Hematopoietic multipotent progenitor cell treated with erythropoietin and hydrocortisone succinate and interleukin-3 and kit ligand, for 4 days (in vitro differentiated cells): Measurements from ENCODE around the gene RNF4.
A peak's percentile ranks its signal among the peaks of the same experiment; 100 is the strongest.
"Not testable (repeated sequence)": the region's sequence is repeated elsewhere in the genome, so short reads cannot be mapped to it uniquely, and the experiment has no call there.

Experiments used
- DNase-seq: peaks from one replicate; pipeline ENCODE4 v3.0.0-alpha.2; 2015

The RNF4 gene

GRCh38 chr4:2468456-2469191, at the start of gene RNF4:
TSS of gene RNF4 (plus strand) at chr4:2469106. CDS start at chr4:2490494, 21,388 bp downstream.
- peak; percentile 99 for DNase-seq

GRCh38 chr4:2419814-2420213, 49.1 kb upstream of the RNF4 start:
- peak; percentile 20 for DNase-seq

GRCh38 chr4:2421928-2422327, 47.0 kb upstream of the RNF4 start:
- DNase-seq = no peak

GRCh38 chr4:2423066-2423465, 45.8 kb upstream of the RNF4 start:
- DNase-seq = no peak

- DNase-seq = no peak
Measured at GRCh38 chr4:2423695-2424094, 45.2 kb upstream of the RNF4 start.

GRCh38 chr4:2424581-2424980, 44.3 kb upstream of the RNF4 start:
- DNase-seq = no peak

- no peak for DNase-seq
Measured at GRCh38 chr4:2425386-2426068, 43.4 kb upstream of the RNF4 start.

- no peak for DNase-seq
Measured at GRCh38 chr4:2426069-2426397, 42.9 kb upstream of the RNF4 start.

GRCh38 chr4:2426711-2427275, 42.1 kb upstream of the RNF4 start:
- DNase-seq = no peak

- no peak for DNase-seq
Measured at GRCh38 chr4:2427383-2428334, 41.2 kb upstream of the RNF4 start.

GRCh38 chr4:2428496-2429213, 40.3 kb upstream of the RNF4 start:
- no peak for DNase-seq

GRCh38 chr4:2429945-2430757, 38.8 kb upstream of the RNF4 start:
- not testable (repeated sequence) for DNase-seq

- no peak for DNase-seq
Measured at GRCh38 chr4:2432004-2432403, 36.9 kb upstream of the RNF4 start.

GRCh38 chr4:2432991-2433530, 35.8 kb upstream of the RNF4 start:
- DNase-seq = peak; percentile 63

- DNase-seq = no peak
Measured at GRCh38 chr4:2433609-2434350, 35.1 kb upstream of the RNF4 start.

GRCh38 chr4:2434420-2434819, 34.5 kb upstream of the RNF4 start:
- DNase-seq = no peak

- peak; percentile 31 for DNase-seq
Measured at GRCh38 chr4:2436301-2436700, 32.6 kb upstream of the RNF4 start.

- no peak for DNase-seq
Measured at GRCh38 chr4:2436761-2437474, 32.0 kb upstream of the RNF4 start.

GRCh38 chr4:2437475-2438215, 31.3 kb upstream of the RNF4 start:
- DNase-seq = no peak
